Measurements from ENCODE around the gene CPVL.

CPVL gene

DNA sequence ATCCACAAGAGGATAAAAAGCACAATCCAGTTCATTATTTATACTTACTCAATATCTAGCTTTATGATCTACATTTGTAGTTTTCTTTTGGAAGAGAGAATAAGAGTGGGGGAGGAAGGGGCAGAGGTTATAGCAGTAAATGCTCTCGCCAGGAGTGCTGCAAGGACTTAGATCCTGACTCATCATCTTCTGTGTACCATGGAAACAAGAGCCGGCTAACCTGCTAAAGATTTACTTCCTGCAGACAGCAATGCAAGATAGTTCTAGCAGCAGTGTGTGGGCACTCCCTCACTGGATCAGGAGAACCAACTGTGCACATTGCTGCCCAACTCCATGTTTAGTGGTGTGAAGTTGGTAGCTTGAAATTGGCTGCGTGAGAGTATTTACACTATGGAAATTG lies 140.5 kb downstream of the CPVL start:
- Histone ChIP-seq H4K91ac (ENCODE audit: low read length) (no peak overlapping the region), H3K9me3 (ENCODE audit: control insufficient read depth, low read length) (peaks cover 10% of the 10 kb centered on the region), H2BK5ac (ENCODE audit: low read depth, low read length, poor library complexity, severe bottlenecking) (no peak overlapping the region), H3K4me3 (ENCODE audit: insufficient read depth in 1 of 2, low read depth in 1 of 2, low read length in 2 of 2) (no peak overlapping the region), H3K18ac (ENCODE audit: low read depth in 1 of 2, low read length in 2 of 2) (no peak overlapping the region), H3K4ac (ENCODE audit: low read depth in 1 of 2, low read length in 2 of 2) (no peak overlapping the region), H3K27me3 (ENCODE audit: control insufficient read depth in 1 of 2, insufficient read depth in 1 of 2, low read length in 2 of 2) (peaks cover 3 to 12% of the 10 kb centered on the region in 2 experiments), H3K14ac (ENCODE audit: low read length in 2 of 2) (no peak overlapping the region), H2BK12ac (ENCODE audit: low read length in 2 of 2) (no peak overlapping the region), H3K36me3 (ENCODE audit: control insufficient read depth in 1 of 2, insufficient read depth in 2 of 2, low read depth in 1 of 2, low read length in 2 of 2) (no peaks in the 10 kb centered on the region), H2AFZ (ENCODE audit: low read depth, low read length) (no peak overlapping the region), H3K4me2 (ENCODE audit: low read length, poor library complexity, severe bottlenecking) (no peak overlapping the region), H2AK5ac (ENCODE audit: low read length, severe bottlenecking) (no peak overlapping the region), H2BK120ac (ENCODE audit: low read depth, low read length) (no peak overlapping the region), H4K8ac (ENCODE audit: low read length) (no peak overlapping the region), H2BK15ac (ENCODE audit: low read depth, poor library complexity, severe bottlenecking) (no peak overlapping the region), H3K23ac (ENCODE audit: low read length in 2 of 2) (no peak overlapping the region), H3K9ac (ENCODE audit: low read length) (no peak overlapping the region), H3K79me1 (replicated peaks; ENCODE audit: low read length, poor library complexity, severe bottlenecking) (no peaks in the 10 kb centered on the region), H3K27ac (ENCODE audit: low read length, poor library complexity, severe bottlenecking) (no peak overlapping the region), H3K4me1 (ENCODE audit: control insufficient read depth, insufficient read depth, low read depth, low read length) (no peaks in the 10 kb centered on the region)
- 55% methylated on average over 2 of the region's 3 CpGs for WGBS
- DNase-seq = peak; percentile 15

DNA sequence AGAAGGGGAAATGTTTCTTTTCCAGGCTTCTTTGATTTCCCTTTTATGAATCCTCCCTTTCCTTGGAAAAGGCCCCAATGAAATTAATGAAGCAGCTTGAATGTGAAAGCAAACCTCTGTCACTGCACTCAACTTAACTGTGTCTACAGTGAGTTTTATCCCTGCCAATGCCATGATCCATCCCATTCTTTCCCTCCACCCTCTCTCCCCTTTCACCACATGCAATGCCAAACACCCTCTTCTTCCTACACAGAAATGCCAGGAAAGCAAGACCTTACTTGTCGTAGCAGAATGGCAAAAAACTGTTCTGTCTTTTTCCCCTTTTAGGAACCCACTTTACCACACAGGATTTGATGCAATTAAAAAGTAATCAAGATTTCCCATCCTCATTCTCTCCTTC lies 140.9 kb downstream of the CPVL start:
- H3K4ac ChIP-seq (ENCODE audit: low read depth in 1 of 2, low read length in 2 of 2) = no peak overlapping the region
- H2BK120ac ChIP-seq (ENCODE audit: low read depth, low read length) = no peak overlapping the region
- H3K14ac ChIP-seq (ENCODE audit: low read length in 2 of 2) = no peak overlapping the region
- no peak for DNase-seq
- no peak overlapping the region for H4K8ac ChIP-seq (ENCODE audit: low read length)
- peaks cover 8 to 12% of the 10 kb centered on the region in 2 experiments for H3K27me3 ChIP-seq (ENCODE audit: control insufficient read depth in 1 of 2, insufficient read depth in 1 of 2, low read length in 2 of 2)
- no peak overlapping the region for H3K18ac ChIP-seq (ENCODE audit: low read depth in 1 of 2, low read length in 2 of 2)
- no peak overlapping the region for H3K27ac ChIP-seq (ENCODE audit: low read length, poor library complexity, severe bottlenecking)
- H4K91ac ChIP-seq (ENCODE audit: low read length) = no peak overlapping the region
- H3K4me3 ChIP-seq (ENCODE audit: insufficient read depth in 1 of 2, low read depth in 1 of 2, low read length in 2 of 2) = no peak overlapping the region
- no peak overlapping the region for H2BK15ac ChIP-seq (ENCODE audit: low read depth, poor library complexity, severe bottlenecking)
- H2AFZ ChIP-seq (ENCODE audit: low read depth, low read length) = no peak overlapping the region
- H2BK12ac ChIP-seq (ENCODE audit: low read length in 2 of 2) = no peak overlapping the region
- no peak overlapping the region for H2BK5ac ChIP-seq (ENCODE audit: low read depth, low read length, poor library complexity, severe bottlenecking)
- H3K4me2 ChIP-seq (ENCODE audit: low read length, poor library complexity, severe bottlenecking) = no peak overlapping the region
- H2AK5ac ChIP-seq (ENCODE audit: low read length, severe bottlenecking) = no peak overlapping the region
- peaks cover 10% of the 10 kb centered on the region for H3K9me3 ChIP-seq (ENCODE audit: control insufficient read depth, low read length)
- H3K79me1 ChIP-seq (replicated peaks; ENCODE audit: low read length, poor library complexity, severe bottlenecking) = no peaks in the 10 kb centered on the region
- 91% methylated on average over 1 of the region's 1 CpG for WGBS
- H3K9ac ChIP-seq (ENCODE audit: low read length) = no peak overlapping the region
- no peak overlapping the region for H3K23ac ChIP-seq (ENCODE audit: low read length in 2 of 2)
- no peaks in the 10 kb centered on the region for H3K4me1 ChIP-seq (ENCODE audit: control insufficient read depth, insufficient read depth, low read depth, low read length)
- no peaks in the 10 kb centered on the region for H3K36me3 ChIP-seq (ENCODE audit: control insufficient read depth in 1 of 2, insufficient read depth in 2 of 2, low read depth in 1 of 2, low read length in 2 of 2)

DNA sequence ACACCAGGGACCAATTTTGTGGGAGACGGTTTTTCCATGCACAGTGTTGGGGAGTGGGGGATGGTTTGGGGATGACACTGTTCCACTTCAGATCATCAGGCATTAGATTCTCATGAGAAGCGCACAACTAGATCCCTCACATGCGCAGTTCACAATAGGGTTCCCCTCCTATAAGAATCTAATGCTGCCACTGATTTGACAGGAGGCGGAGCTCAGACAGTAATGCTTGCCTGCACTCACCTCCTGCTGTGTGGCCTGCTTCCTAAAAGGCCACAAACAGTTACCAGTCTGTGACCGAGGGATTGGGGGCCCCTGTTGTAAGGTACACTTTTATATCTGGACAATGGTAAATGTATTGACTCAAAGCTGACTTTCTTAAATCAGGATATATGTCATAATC lies 142.6 kb downstream of the CPVL start:
- Histone ChIP-seq H3K18ac (ENCODE audit: low read depth in 1 of 2, low read length in 2 of 2) (no peak overlapping the region), H4K8ac (ENCODE audit: low read length) (no peak overlapping the region), H3K14ac (ENCODE audit: low read length in 2 of 2) (no peak overlapping the region), H3K36me3 (ENCODE audit: control insufficient read depth in 1 of 2, insufficient read depth in 2 of 2, low read depth in 1 of 2, low read length in 2 of 2) (no peaks in the 10 kb centered on the region), H3K27me3 (ENCODE audit: control insufficient read depth in 1 of 2, insufficient read depth in 1 of 2, low read length in 2 of 2) (peaks cover 9 to 12% of the 10 kb centered on the region in 2 experiments), H3K9ac (ENCODE audit: low read length) (no peak overlapping the region), H3K27ac (ENCODE audit: low read length, poor library complexity, severe bottlenecking) (no peak overlapping the region), H2AFZ (ENCODE audit: low read depth, low read length) (no peak overlapping the region), H3K4ac (ENCODE audit: low read depth in 1 of 2, low read length in 2 of 2) (no peak overlapping the region), H2BK12ac (ENCODE audit: low read length in 2 of 2) (no peak overlapping the region), H2AK5ac (ENCODE audit: low read length, severe bottlenecking) (no peak overlapping the region), H3K4me2 (ENCODE audit: low read length, poor library complexity, severe bottlenecking) (no peak overlapping the region), H3K79me1 (replicated peaks; ENCODE audit: low read length, poor library complexity, severe bottlenecking) (no peaks in the 10 kb centered on the region), H3K23ac (ENCODE audit: low read length in 2 of 2) (no peak overlapping the region), H2BK5ac (ENCODE audit: low read depth, low read length, poor library complexity, severe bottlenecking) (no peak overlapping the region), H3K9me3 (ENCODE audit: control insufficient read depth, low read length) (peaks cover 10% of the 10 kb centered on the region), H2BK120ac (ENCODE audit: low read depth, low read length) (no peak overlapping the region), H4K91ac (ENCODE audit: low read length) (no peak overlapping the region), H3K4me1 (ENCODE audit: control insufficient read depth, insufficient read depth, low read depth, low read length) (no peaks in the 10 kb centered on the region), H3K4me3 (ENCODE audit: insufficient read depth in 1 of 2, low read depth in 1 of 2, low read length in 2 of 2) (no peak overlapping the region), H2BK15ac (ENCODE audit: low read depth, poor library complexity, severe bottlenecking) (no peak overlapping the region)
- 96% methylated on average over 4 of the region's 5 CpGs for WGBS
- no peak for DNase-seq

DNA sequence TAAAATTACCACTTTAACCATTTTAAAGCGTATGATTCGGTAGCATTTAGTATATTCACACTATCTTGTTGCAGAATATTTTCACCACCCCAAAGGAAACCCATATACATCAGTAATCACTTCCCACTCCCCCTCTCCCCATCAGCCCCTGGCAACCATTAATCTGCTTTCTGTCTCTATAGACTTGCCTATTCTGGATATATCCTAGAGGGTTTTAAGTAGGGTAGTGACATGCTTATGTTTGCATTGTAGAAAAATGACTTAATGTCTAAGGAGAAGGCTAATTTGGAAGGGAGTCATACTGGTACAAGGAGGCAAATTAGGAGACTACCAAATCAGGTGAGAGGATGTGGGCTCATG lies 145.6 kb downstream of the CPVL start:
- no peak overlapping the region for H2BK12ac ChIP-seq (ENCODE audit: low read length in 2 of 2)
- no peak overlapping the region for H3K4me2 ChIP-seq (ENCODE audit: low read length, poor library complexity, severe bottlenecking)
- no peak overlapping the region for H3K14ac ChIP-seq (ENCODE audit: low read length in 2 of 2)
- no peak overlapping the region for H2AK5ac ChIP-seq (ENCODE audit: low read length, severe bottlenecking)
- H3K27ac ChIP-seq (ENCODE audit: low read length, poor library complexity, severe bottlenecking) = no peak overlapping the region
- no peaks in the 10 kb centered on the region for H3K79me1 ChIP-seq (replicated peaks; ENCODE audit: low read length, poor library complexity, severe bottlenecking)
- H2BK15ac ChIP-seq (ENCODE audit: low read depth, poor library complexity, severe bottlenecking) = no peak overlapping the region
- DNase-seq = no peak
- no peak overlapping the region for H3K23ac ChIP-seq (ENCODE audit: low read length in 2 of 2)
- H3K4ac ChIP-seq (ENCODE audit: low read depth in 1 of 2, low read length in 2 of 2) = no peak overlapping the region
- H4K8ac ChIP-seq (ENCODE audit: low read length) = no peak overlapping the region
- no peak overlapping the region for H2BK120ac ChIP-seq (ENCODE audit: low read depth, low read length)
- H3K27me3 ChIP-seq (ENCODE audit: control insufficient read depth in 1 of 2, insufficient read depth in 1 of 2, low read length in 2 of 2) = peaks cover 9 to 18% of the 10 kb centered on the region in 2 experiments
- no peak overlapping the region for H3K18ac ChIP-seq (ENCODE audit: low read depth in 1 of 2, low read length in 2 of 2)
- H4K91ac ChIP-seq (ENCODE audit: low read length) = no peak overlapping the region
- no peak overlapping the region for H2AFZ ChIP-seq (ENCODE audit: low read depth, low read length)
- H3K9ac ChIP-seq (ENCODE audit: low read length) = no peak overlapping the region
- no peaks in the 10 kb centered on the region for H3K4me1 ChIP-seq (ENCODE audit: control insufficient read depth, insufficient read depth, low read depth, low read length)
- H2BK5ac ChIP-seq (ENCODE audit: low read depth, low read length, poor library complexity, severe bottlenecking) = no peak overlapping the region
- WGBS = 84% methylated on average over 2 of the region's 2 CpGs
- H3K9me3 ChIP-seq (ENCODE audit: control insufficient read depth, low read length) = peaks cover under 1% of the 10 kb centered on the region
- H3K36me3 ChIP-seq (ENCODE audit: control insufficient read depth in 1 of 2, insufficient read depth in 2 of 2, low read depth in 1 of 2, low read length in 2 of 2) = no peaks in the 10 kb centered on the region
- H3K4me3 ChIP-seq (ENCODE audit: insufficient read depth in 1 of 2, low read depth in 1 of 2, low read length in 2 of 2) = no peak overlapping the region
